Activated CD4-positive, alpha-beta T cell treated with anti-CD3 and anti-CD28 coated beads, Interleukin-10, Interleukin-2, amounts not matched to agents 100 ng/mL and 50 ng/mL, durations not matched to agents 16 hours and 8 hours (primary cell): Measurements from ENCODE around the gene COL6A5.
"Not testable (repeated sequence)": the region's sequence is repeated elsewhere in the genome, so short reads cannot be mapped to it uniquely, and the experiment has no call there.

ENCODE experiments used
- DNase-seq: peaks from one replicate; pipeline ENCODE4 v3.0.0-alpha.2; 2020

Gene COL6A5

DNA sequence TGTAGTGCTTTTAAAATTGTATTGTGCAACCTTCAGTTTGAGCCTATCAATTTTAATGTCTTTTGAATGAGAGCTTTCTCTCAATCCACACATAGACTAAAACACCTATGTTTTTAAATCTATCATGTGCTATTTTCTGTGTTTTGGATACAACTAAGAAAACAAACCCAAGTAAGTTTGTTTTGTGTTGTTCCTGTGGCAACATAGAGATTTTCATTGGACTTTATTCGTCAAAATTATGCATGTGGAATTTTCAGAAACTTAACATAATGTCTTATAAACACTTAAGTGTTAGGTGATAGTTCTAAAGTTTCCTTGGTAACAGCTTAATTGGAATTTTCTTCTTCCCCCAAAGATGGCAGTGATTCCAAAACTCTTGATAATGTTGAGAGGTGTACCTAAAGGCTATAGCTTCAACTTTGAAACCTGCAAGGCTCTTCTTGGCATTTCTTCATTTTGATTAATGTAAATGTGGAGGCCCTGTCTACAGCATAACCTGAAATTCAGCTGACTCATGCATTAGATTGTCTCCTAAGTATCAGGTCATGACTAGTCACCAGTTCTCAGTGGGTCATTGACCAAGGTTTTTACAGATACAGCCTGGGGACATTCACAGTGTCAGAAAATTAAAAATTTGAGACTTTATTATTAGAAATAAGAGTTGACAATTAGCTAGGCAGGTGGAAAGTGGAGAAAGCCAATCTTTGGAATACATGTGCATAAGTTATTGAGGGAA lies 44.4 kb downstream of the COL6A5 start:
- DNase-seq, result no peak

GRCh38 chr3:130392266-130392665 lies 46.8 kb downstream of the COL6A5 start:
- DNase-seq, result no peak

DNA sequence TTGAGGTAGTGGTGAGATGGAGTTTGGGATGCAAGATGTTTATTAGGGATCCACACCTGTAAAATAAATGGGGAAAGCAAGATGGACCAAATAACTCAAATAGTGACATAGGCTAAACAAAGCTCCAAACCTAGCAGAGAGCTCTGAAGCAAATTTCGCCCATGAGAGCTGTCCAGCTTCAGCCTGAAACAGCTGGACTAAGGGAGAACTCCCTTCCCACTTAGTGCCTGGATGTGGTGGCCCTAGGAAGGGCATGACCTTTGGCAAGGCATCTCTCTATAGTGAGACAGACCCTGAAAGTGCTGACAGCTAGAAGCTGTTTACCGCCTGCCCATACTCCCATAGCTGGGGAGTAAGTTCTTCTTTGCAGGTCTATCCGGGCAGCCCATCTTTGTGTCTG lies 48.1 kb downstream of the COL6A5 start:
- DNase-seq, result no peak

GRCh38 chr3:130395331-130395730 lies 49.9 kb downstream of the COL6A5 start:
- no peak for DNase-seq

GRCh38 chr3:130395916-130396315 lies 50.4 kb downstream of the COL6A5 start:
- DNase-seq, result no peak

GRCh38 chr3:130404401-130404800 lies 58.9 kb downstream of the COL6A5 start:
- DNase-seq, result no peak

GRCh38 chr3:130405956-130406355 lies 60.5 kb downstream of the COL6A5 start:
- DNase-seq, result no peak

- DNase-seq, result not testable (repeated sequence)
Measured at GRCh38 chr3:130408253-130408652, 62.8 kb downstream of the COL6A5 start.

GRCh38 chr3:130411320-130411719 lies 65.8 kb downstream of the COL6A5 start:
- DNase-seq, result no peak

DNA sequence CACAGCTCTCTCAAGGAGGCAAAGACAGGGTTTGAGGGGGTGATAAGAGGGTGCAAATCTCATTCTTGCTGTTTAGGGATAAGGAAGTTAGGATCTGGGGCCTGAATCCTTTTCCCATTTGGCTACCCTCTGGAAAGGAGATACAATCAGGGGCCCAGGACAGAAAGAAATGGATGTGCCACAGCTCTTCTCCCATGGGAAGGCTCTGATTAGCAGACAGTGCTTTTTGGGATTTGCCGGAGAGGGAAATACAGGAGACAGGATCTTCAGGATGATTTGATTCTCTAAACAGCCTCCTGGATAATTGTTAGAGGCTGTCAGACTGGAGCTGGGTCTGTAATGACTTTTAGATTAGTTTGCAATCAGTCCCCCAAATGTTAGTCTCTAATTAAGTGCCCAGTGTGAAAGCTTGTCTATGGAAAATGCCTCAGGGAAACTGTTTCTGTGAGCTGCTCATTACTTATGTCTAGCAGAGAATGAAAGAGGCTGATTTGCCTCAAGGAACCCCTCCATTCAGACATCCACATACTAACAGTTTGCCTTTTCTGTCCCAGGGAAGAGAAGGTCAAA lies 67.6 kb downstream of the COL6A5 start:
- DNase-seq, result no peak

GRCh38 chr3:130414457-130414856 lies 69.0 kb downstream of the COL6A5 start:
- DNase-seq, result no peak

DNA sequence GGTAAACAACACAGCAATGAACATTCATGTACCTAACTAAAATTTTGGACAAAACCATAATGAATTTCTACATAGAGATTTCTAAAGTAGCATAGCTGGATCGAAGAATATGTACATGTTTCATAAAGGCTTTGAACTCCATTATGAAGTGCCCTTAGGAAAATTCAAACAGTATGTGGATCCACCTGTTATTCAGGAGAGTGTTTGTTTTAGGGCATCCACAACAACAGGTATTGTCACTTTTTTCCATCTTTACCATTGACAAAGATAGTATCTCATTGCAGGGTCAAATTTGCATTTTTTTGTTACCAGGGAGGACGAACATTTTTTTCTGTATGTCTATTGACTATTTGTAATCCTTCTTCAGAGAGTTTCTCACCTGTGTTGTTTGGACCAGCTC lies 75.0 kb downstream of the COL6A5 start:
- DNase-seq, result no peak

DNA sequence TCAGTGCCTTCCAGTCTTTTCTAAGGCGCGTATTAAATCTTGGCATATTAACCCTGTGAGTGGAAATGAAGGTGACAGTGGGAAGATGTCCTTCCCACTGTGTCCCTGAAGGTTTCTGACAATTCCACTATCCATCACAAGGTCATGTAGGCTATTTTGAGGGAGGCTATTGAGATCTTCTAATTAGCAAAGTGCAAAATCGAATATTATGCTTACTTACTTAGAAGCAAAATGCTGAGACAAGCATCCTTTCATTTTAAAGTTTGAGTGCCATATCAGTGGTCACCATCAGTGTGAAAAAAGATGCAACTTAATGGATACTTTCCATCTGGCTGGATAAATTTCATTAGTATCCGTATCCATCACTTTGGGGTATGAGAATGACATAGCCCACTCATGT lies 77.6 kb downstream of the COL6A5 start:
- no peak for DNase-seq

GRCh38 chr3:130424837-130425236 lies 79.4 kb downstream of the COL6A5 start:
- DNase-seq, result no peak

- no peak for DNase-seq
Measured at GRCh38 chr3:130425484-130425883, 80.0 kb downstream of the COL6A5 start.

DNA sequence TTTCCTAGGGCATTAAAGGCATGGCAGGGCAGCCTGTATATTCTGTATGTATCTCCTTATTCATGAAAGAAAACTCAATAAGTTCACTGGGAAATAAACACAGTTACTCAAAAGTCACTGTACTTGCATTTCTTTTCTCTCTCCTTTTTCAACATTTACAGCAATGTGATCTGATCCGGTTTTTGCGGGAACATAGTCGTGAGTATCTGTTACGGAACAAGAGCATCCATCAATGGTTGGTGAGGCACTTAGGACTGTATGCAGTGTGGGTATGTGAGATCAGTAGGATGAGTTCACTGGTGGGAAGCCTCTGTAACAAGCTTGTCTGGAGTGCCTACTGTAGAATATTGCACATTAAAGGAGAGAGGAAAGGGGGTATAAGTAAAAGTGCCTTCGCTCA lies 80.7 kb downstream of the COL6A5 start:
- DNase-seq, result no peak

DNA sequence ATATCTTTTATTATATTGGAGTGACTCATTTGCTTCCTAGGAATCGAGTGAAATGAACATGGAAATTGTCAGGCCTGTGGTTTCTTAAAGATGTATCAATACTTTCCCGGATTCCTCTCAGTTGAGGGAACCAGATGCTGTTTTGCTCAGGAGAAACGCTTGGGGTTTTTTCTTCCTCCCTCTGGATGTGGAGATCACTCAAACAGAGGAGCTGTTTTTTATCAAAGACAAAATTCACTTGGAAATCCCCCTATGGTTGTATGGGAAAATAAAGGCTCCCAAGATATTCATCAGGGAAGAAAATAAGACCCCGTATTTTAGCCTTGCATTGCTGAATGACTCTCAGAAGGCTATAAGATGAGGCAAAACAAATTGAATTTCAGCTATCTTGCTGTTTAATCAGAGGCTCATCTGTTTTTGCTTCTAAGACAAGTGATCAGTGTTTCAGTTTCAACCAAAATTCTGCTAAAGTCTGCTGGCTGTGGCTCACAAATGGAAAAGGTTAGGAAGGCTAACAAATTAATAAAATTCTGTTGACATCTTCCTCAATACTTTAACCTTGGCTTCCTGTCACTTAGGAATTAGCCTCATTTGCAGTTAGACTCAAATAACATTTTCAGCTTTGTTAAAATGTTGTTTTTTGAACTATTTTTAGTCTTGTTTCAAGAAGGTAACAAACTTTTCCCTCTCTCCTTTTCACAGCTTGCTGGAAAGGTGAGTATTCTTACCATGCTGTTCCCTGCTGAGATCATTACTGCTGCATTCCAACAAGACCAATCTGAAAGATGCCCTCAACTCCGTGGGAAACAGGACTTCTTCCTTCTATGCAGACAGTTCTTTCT lies 83.6 kb downstream of the COL6A5 start:
- no peak for DNase-seq

- no peak for DNase-seq
Measured at GRCh38 chr3:130429713-130430023, 84.2 kb downstream of the COL6A5 start.

DNA sequence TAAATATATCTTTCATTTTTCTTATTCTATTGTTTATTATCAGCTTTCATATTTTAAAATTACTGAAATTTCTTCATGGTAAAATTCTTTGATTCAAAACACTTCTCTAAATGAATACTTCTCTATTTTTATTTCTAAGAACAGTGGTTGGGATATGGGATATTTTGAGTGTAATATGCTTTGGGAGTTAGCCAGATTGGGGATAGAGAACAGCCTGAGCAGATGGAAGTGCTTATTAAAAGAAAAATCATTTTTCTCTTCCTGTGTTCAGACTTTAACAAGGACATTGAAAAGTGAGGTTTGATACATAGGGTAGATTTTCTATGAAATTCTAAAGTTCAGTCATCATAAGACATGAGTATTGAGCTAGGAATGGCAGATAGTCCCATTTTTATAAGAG lies 84.8 kb downstream of the COL6A5 start:
- no peak for DNase-seq

DNA sequence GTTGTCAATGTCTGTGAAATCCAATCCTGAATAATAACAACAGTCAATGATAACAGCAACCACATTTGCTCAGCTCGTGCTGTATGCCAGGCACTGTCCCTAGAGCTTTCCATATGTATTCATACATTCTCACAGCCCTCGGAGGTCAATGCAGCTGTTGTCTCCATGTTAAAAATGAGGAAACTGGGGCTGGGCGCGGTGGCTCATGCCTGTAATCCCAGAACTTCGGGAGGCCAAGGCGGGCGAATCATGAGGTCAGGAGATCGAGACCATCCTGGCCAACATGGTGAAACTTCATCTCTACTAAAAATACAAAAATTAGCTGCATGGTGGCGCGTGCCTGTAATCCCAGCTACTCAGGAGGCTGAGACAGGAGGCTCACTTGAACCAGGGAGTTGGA lies 86.6 kb downstream of the COL6A5 start:
- DNase-seq, result not testable (repeated sequence)

DNA sequence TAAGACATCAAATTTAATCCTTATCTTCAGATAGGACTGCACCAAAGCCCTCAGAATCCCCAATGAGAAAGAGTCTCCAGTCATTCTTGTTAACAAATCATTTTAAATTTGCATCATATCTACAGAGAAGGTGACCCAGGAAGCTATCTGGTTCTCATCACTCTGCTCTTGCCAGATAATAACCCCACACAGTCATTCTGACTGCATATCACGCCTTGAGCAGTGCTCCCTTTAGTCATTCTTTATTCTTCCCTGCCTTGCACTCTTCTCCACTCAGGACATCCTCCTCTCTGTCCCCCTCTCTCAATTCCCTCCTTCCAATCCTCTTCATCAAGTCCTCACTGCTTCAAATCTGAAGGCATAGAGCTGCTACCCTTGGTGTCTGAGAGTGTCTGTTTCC lies 87.8 kb downstream of the COL6A5 start:
- DNase-seq, result no peak

GRCh38 chr3:130442284-130442683 lies 96.8 kb downstream of the COL6A5 start:
- no peak for DNase-seq

GRCh38 chr3:130446840-130447239 lies 101.4 kb downstream of the COL6A5 start:
- DNase-seq, result not testable (repeated sequence)

GRCh38 chr3:130448155-130448554 lies 102.7 kb downstream of the COL6A5 start:
- DNase-seq, result not testable (repeated sequence)
